MM.1S (cell line): ENCODE data around the gene LY6G6C.

Experiments
- DNase-seq: peaks from one replicate; pipeline ENCODE4 v3.0.0-alpha.2; 2015
- H2AFZ ChIP-seq: fragments of 300-600 bp; sonication (generic); 2 replicates; pipeline ENCODE4 v1.6.0; 2016; ENCODE audit warnings: antibody characterized with exemption, low read length
- H3F3A ChIP-seq: fragments of 300-600 bp; sonication (generic); 2 replicates; pipeline ENCODE4 v1.6.1; 2016; ENCODE audit warnings: mild to moderate bottlenecking, antibody characterized with exemption, low read length, moderate library complexity, mixed read lengths; ENCODE audit not compliant: insufficient read depth
- H3K27ac ChIP-seq: fragments of 300-600 bp; sonication (generic); 2 replicates; pipeline ENCODE4 v1.5.1; 2016; ENCODE audit warnings: mild to moderate bottlenecking, low read length
- H3K27me3 ChIP-seq: fragments of 300-600 bp; sonication (generic); replicated peaks from 2 replicates; pipeline ENCODE4 v1.6.0; 2016; ENCODE audit warnings: low read length; ENCODE audit not compliant: insufficient read depth
- H3K36me3 ChIP-seq: fragments of 300-600 bp; sonication (generic); replicated peaks from 2 replicates; pipeline ENCODE4 v1.6.1; 2016; ENCODE audit warnings: mild to moderate bottlenecking, low read length, mixed read lengths; ENCODE audit not compliant: insufficient read depth
- H3K4me1 ChIP-seq: fragments of 300-600 bp; sonication (generic); 2 replicates; pipeline ENCODE4 v1.6.1; 2016; ENCODE audit warnings: low read length, mixed read lengths
- H3K4me2 ChIP-seq: fragments of 300-600 bp; sonication (generic); 2 replicates; pipeline ENCODE4 v1.6.0; 2016; ENCODE audit warnings: low read depth, low read length
- H3K4me3 ChIP-seq: fragments of 300-600 bp; sonication (generic); 2 replicates; pipeline ENCODE4 v1.5.1; 2016; ENCODE audit warnings: low read length, mixed read lengths
- H3K79me2 ChIP-seq: fragments of 300-600 bp; sonication (generic); 2 replicates; pipeline ENCODE4 v1.6.1; 2016; ENCODE audit warnings: mixed run types, low read length, mixed read lengths
- H3K9ac ChIP-seq: fragments of 300-600 bp; sonication (generic); 2 replicates; pipeline ENCODE4 v1.6.1; 2016; ENCODE audit warnings: low read length, mixed read lengths
- H3K9me2 ChIP-seq: fragments of 300-600 bp; sonication (generic); replicated peaks from 2 replicates; pipeline ENCODE4 v1.6.1; 2016; ENCODE audit warnings: mild to moderate bottlenecking, low read length, mixed read lengths; ENCODE audit not compliant: insufficient read depth
- H3K9me3 ChIP-seq: fragments of 300-600 bp; sonication (generic); replicated peaks from 2 replicates; pipeline ENCODE4 v1.6.1; 2016; ENCODE audit warnings: mild to moderate bottlenecking, low read length, mixed read lengths; ENCODE audit not compliant: insufficient read depth
- H4K20me1 ChIP-seq: fragments of 300-600 bp; sonication (generic); 2 replicates; pipeline ENCODE4 v1.6.1; 2016; ENCODE audit warnings: mild to moderate bottlenecking, low read length, moderate library complexity, mixed read lengths; ENCODE audit not compliant: insufficient read depth
- EZH2 ChIP-seq: fragments of 300-600 bp; sonication (generic); optimal IDR thresholded peaks from 2 replicates; pipeline ENCODE3; 2017; ENCODE audit warnings: low read depth, mild to moderate bottlenecking, antibody characterized with exemption, low read length, mixed read lengths
- EZH2phosphoT487 ChIP-seq: fragments of 300-600 bp; sonication (generic); IDR thresholded peaks from 2 replicates; pipeline ENCODE4 v1.6.1; 2018; ENCODE audit warnings: antibody characterized with exemption, low read length
- TF ChIP-seq, protein P1 (sequence below): fragments of 300-600 bp; sonication (generic); IDR thresholded peaks from 2 replicates; pipeline ENCODE4 v1.5.1; 2016; ENCODE audit warnings: antibody characterized with exemption, low read length, mixed read lengths

The LY6G6C gene

DNA sequence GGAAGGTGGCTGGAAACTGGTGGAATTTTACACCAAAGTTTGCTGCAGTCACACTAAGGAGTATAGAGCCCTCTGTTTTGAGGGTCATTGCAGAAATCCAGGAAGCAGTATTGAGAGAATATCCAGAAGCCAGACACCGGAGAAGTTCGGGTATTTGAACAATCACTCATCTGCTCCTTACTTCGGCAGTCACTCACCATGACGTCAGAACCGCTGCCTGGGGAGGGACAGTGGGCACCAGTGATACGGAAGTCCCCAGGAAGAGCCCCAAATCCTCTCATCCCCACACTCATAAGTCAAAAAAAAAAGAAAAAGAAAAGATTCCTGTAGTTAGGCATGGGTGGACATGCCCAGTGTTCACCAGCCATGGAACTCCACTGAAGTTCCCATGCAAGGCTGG, 44.6 kb downstream of the LY6G6C start:
- Histone ChIP-seq H3K27me3 (no peaks in the 10 kb centered on the region), H3K4me3 (no peak overlapping the region), H4K20me1 (no peaks in the 10 kb centered on the region), H3F3A (peaks cover 5% of the 10 kb centered on the region; the same call in 1 of the 2 replicates), H3K9me3 (no peaks in the 10 kb centered on the region), H3K9me2 (no peaks in the 10 kb centered on the region), H2AFZ (no peak overlapping the region), H3K79me2 (no peaks in the 10 kb centered on the region), H3K9ac (no peak overlapping the region), H3K36me3 (no peaks in the 10 kb centered on the region), H3K4me1 (no peaks in the 10 kb centered on the region; the same call in 1 of the 2 replicates), H3K4me2 (no peak overlapping the region), H3K27ac (no peak overlapping the region)
- TF ChIP-seq EZH2phosphoT487 (no peak), EZH2 (no peak)
- TF ChIP-seq, protein P1, sequence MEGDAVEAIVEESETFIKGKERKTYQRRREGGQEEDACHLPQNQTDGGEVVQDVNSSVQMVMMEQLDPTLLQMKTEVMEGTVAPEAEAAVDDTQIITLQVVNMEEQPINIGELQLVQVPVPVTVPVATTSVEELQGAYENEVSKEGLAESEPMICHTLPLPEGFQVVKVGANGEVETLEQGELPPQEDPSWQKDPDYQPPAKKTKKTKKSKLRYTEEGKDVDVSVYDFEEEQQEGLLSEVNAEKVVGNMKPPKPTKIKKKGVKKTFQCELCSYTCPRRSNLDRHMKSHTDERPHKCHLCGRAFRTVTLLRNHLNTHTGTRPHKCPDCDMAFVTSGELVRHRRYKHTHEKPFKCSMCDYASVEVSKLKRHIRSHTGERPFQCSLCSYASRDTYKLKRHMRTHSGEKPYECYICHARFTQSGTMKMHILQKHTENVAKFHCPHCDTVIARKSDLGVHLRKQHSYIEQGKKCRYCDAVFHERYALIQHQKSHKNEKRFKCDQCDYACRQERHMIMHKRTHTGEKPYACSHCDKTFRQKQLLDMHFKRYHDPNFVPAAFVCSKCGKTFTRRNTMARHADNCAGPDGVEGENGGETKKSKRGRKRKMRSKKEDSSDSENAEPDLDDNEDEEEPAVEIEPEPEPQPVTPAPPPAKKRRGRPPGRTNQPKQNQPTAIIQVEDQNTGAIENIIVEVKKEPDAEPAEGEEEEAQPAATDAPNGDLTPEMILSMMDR = no peak
- no peak for DNase-seq

DNA sequence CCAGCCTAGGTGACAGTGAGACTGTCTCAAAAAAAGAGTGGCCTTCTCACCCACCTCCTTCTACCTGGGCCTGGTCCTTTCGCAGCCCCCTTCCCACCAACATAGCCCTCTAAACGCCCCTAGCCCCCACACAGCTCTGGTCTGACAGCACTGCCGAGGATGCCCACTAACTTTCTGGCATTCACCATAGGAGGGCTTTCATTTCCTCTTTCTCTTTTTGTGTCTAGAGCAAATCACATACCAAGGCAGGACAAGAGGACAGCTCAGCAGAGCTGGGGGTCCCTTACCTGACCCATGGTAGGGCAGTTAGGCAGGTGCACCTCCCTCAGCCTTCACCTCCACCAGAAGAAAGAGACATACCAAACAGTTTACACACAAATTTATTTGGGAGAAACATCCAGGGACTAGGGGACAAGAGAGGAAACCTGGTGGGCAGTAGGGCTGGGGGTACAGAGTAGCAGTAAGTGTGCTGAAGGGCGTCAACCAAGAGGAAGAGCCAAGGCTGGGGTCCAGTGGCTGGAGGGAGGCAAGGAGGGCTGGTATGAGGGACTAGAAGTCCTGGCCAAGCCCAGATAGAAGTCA, 45.1 kb downstream of the LY6G6C start:
- no peak overlapping the region for H2AFZ ChIP-seq
- no peak overlapping the region for H3K4me2 ChIP-seq
- no peaks in the 10 kb centered on the region for H3K9me3 ChIP-seq
- TF ChIP-seq, protein P1 = no peak
- TF ChIP-seq EZH2phosphoT487 = no peak
- no peak overlapping the region for H3K27ac ChIP-seq
- no peaks in the 10 kb centered on the region for H3K36me3 ChIP-seq
- H3K4me1 ChIP-seq = no peaks in the 10 kb centered on the region; the same call in 1 of the 2 replicates
- H3F3A ChIP-seq = peaks cover 5% of the 10 kb centered on the region; the same call in 1 of the 2 replicates
- H3K79me2 ChIP-seq = no peaks in the 10 kb centered on the region
- no peaks in the 10 kb centered on the region for H3K27me3 ChIP-seq
- H3K4me3 ChIP-seq = no peak overlapping the region
- DNase-seq = no peak
- H3K9ac ChIP-seq = no peak overlapping the region
- no peaks in the 10 kb centered on the region for H4K20me1 ChIP-seq
- no peaks in the 10 kb centered on the region for H3K9me2 ChIP-seq

DNA sequence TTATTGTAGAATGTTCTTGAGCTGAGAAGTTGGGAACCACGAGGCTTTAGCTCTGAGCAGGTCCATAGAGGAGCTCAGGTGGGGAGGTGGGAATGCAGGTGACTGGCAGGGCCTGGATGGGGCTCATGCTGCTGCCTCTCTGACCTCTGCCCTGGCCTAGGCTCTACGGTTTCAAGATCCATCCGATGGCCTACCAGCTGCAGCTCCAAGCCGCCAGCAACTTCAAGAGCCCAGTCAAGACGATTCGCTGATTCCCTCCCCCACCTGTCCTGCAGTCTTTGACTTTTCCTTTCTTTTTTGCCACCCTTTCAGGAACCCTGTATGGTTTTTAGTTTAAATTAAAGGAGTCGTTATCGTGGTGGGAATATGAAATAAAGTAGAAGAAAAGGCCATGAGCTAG, 51.9 kb downstream of the LY6G6C start, which contains the start of gene LY6G5B:
TSS of gene LY6G5B (plus strand) at position 301 of the 400 bp plus-strand sequence. CDS start 975 bp downstream, outside the sequence.
- no peak within 1 kb of the TSS for H3K27ac ChIP-seq
- H3K9ac ChIP-seq = no peak within 1 kb of the TSS
- no peak within 1 kb of the TSS for H2AFZ ChIP-seq
- peaks cover 4% of the 10 kb centered on the region; the same call in 1 of the 2 replicates for H3K4me1 ChIP-seq
- H3K79me2 ChIP-seq = peaks cover 44% of the 10 kb centered on the region
- TF ChIP-seq EZH2phosphoT487 (no peak), EZH2 (no peak)
- TF ChIP-seq, protein P1 = no peak
- no peak within 1 kb of the TSS for H3K4me3 ChIP-seq
- no peaks in the 10 kb centered on the region for H4K20me1 ChIP-seq
- H3K9me2 ChIP-seq = no peaks in the 10 kb centered on the region
- H3K4me2 ChIP-seq = no peak within 1 kb of the TSS
- H3K9me3 ChIP-seq = no peaks in the 10 kb centered on the region
- peaks cover 13% of the 10 kb centered on the region for H3K36me3 ChIP-seq
- H3F3A ChIP-seq = peaks cover 6% of the 10 kb centered on the region
- DNase-seq = no peak
- H3K27me3 ChIP-seq = no peaks in the 10 kb centered on the region
